HG03159 (cell line): ENCODE results near the gene FAM98A.

ENCODE experiments used
- ATAC-seq: cut with Tn5 transposase; IDR thresholded peaks from one replicate; pipeline ENCODE4 v1.9.1; 2021; ENCODE audit warnings: mild to moderate bottlenecking, moderate library complexity; ENCODE audit not compliant: unreplicated experiment

FAM98A gene

GRCh38 chr2:33599175-33599942 lies at the start of gene FAM98A:
Gene FAM98A, minus strand, starts transcription at chr2:33599299. Its CDS starts 78 bp downstream, at chr2:33599221.
- peak; percentile 91 for ATAC-seq

- ATAC-seq = no peak
Measured at GRCh38 chr2:33645861-33646260, 46.8 kb upstream of the FAM98A start.

GRCh38 chr2:33644215-33644614 lies 45.1 kb upstream of the FAM98A start:
- no peak for ATAC-seq

- ATAC-seq = no peak
Measured at GRCh38 chr2:33636001-33636400, 36.9 kb upstream of the FAM98A start.

- ATAC-seq = no peak
Measured at GRCh38 chr2:33634261-33634910, 35.3 kb upstream of the FAM98A start.

- no peak for ATAC-seq
Measured at GRCh38 chr2:33633315-33633714, 34.2 kb upstream of the FAM98A start.

- ATAC-seq = no peak
Measured at GRCh38 chr2:33632831-33633230, 33.7 kb upstream of the FAM98A start.

- ATAC-seq = no peak
Measured at GRCh38 chr2:33628031-33628827, 29.1 kb upstream of the FAM98A start.

- ATAC-seq = no peak
Measured at GRCh38 chr2:33619028-33619427, 19.9 kb upstream of the FAM98A start.

- ATAC-seq = no peak
Measured at GRCh38 chr2:33617989-33618388, 18.9 kb upstream of the FAM98A start.

- ATAC-seq = no peak
Measured at GRCh38 chr2:33617401-33617800, 18.3 kb upstream of the FAM98A start.

- ATAC-seq = no peak
Measured at GRCh38 chr2:33616873-33617272, 17.8 kb upstream of the FAM98A start.

- ATAC-seq = no peak
Measured at GRCh38 chr2:33614190-33614589, 15.1 kb upstream of the FAM98A start.

GRCh38 chr2:33607905-33608304 lies 8.8 kb upstream of the FAM98A start:
- ATAC-seq = no peak

- no peak for ATAC-seq
Measured at GRCh38 chr2:33607251-33607721, 8.2 kb upstream of the FAM98A start.

- ATAC-seq = no peak
Measured at GRCh38 chr2:33606622-33607021, 7.5 kb upstream of the FAM98A start.

- ATAC-seq = no peak
Measured at GRCh38 chr2:33606100-33606499, 7.0 kb upstream of the FAM98A start.

GRCh38 chr2:33605056-33605455 lies 6.0 kb upstream of the FAM98A start:
- ATAC-seq = no peak

- no peak for ATAC-seq
Measured at GRCh38 chr2:33603416-33603815, 4.3 kb upstream of the FAM98A start.

- ATAC-seq = no peak
Measured at GRCh38 chr2:33602201-33602830, 3.2 kb upstream of the FAM98A start.

- ATAC-seq = no peak
Measured at GRCh38 chr2:33599943-33600192, 769 bp upstream of the FAM98A start.
